ENCODE data around the gene TOGARAM2.

DNA sequence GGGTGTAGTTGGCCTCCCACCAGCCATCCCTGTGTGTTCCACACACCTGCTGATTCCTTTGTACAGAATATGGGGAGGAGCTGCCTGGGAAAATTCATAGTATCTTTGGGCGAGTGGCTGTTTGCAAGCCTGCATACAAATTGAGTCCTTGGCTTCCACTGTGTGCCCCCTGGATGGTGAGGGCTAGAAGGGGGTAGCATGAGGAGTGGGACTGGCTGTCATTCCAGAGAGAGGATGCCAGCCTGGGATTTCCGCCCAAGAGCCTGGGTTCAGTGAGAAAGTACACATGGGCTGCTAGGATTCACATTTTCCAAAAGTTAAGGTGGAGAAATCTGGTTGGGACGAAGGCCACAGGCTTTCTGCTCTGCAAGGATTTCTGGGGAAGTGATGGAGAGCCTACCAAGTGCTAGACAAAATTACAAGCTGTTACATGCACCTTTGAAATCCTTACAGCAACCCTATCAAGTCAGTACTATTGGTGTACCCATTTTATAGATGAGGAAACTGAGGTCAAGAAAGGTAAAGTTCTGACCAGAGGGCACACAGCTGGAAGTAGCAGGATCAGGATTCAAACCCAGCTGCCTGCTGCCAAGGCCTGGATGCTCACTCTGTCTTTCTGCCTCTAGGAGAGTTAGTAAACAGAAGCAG, 606 bp upstream of the TOGARAM2 start:
- TF ChIP-seq EP300 (IDR thresholded peaks at IDR 0.05; ENCODE audit: borderline replicate concordance) (no peak), MAX (IDR thresholded peaks at IDR 0.05) (no peak), CREB1 (IDR thresholded peaks at IDR 0.05; ENCODE audit: low read depth) (no peak), NFIC (IDR thresholded peaks at IDR 0.05) (no peak)
